IPS DF 6.9 (cell line): ENCODE results near the gene LDLRAD3.
"Not testable (repeated sequence)": the region's sequence is repeated elsewhere in the genome, so short reads cannot be mapped to it uniquely, and the experiment has no call there.

Experiments used
- DNase-seq: peaks from one replicate; pipeline ENCODE4 v3.0.0-alpha.2; 2013; ENCODE audit warnings: low read depth, low spot score
- H3K27ac ChIP-seq: one replicate; pipeline ENCODE4 v1.5.1; 2013; ENCODE audit warnings: low read length, control low read depth
- H3K27me3 ChIP-seq: 2 replicates; pipeline ENCODE4 v1.6.1; 2013; ENCODE audit warnings: mild to moderate bottlenecking, low read length; ENCODE audit not compliant: control insufficient read depth, insufficient read depth
- H3K36me3 ChIP-seq: 2 replicates; pipeline ENCODE4 v1.6.1; 2013; ENCODE audit warnings: low read length; ENCODE audit not compliant: control insufficient read depth, insufficient read depth
- H3K4me1 ChIP-seq: 2 replicates; pipeline ENCODE4 v1.6.1; 2013; ENCODE audit warnings: low read length; ENCODE audit not compliant: control insufficient read depth, insufficient read depth
- H3K4me3 ChIP-seq: 2 replicates; pipeline ENCODE4 v1.5.1; 2013; ENCODE audit warnings: mild to moderate bottlenecking, low read length
- H3K9me3 ChIP-seq: 2 replicates; pipeline ENCODE4 v1.6.1; 2013; ENCODE audit warnings: low read length, inconsistent platforms; ENCODE audit not compliant: control insufficient read depth, insufficient read depth
- WGBS: extraction: QIAGEN DNeasy Blood & Tissue Kit; methylation state at CpG from one replicate; pipeline ENCODE4 v1.1.7; 2013; ENCODE audit warnings: mixed read lengths, missing lambda C conversion rate; ENCODE audit not compliant: insufficient read length, insufficient coverage; 5-methylcytosine and 5-hydroxymethylcytosine counted together

The LDLRAD3 gene

DNA sequence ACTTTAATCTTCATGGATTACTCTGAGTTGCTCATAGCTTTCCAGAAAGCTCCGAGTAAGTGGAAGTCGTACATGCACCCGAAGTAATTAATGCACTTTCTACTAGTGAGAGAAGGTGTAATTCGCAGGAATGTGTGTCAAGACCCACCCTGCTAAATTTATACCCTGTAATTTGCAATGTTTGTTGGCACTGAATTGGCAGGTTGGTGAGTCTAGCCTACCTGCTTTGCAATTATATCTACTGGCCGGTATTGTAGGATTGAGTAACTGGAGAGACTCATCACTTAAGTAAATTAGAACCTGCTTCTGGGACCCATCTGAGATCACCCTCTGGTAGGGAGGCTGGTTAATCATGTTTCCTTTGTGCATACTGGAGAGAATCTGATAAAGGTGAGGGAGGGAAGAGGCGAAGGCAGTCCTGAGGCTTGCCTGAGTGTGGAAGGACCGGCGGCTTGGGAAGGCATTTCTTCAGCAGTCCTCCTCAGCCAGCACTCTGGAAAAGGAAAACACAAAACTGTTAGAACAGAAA lies 63.3 kb downstream of the LDLRAD3 start:
- WGBS = no CpG with 5 or more reads among the region's 8 CpGs
- Histone ChIP-seq H3K27ac (no peak overlapping the region), H3K4me3 (no peak overlapping the region), H3K27me3 (no peaks in the 10 kb centered on the region), H3K4me1 (peaks cover 3% of the 10 kb centered on the region; the same call in 1 of the 2 replicates), H3K36me3 (no peaks in the 10 kb centered on the region), H3K9me3 (no peaks in the 10 kb centered on the region; the same call in 1 of the 2 replicates)
- no peak for DNase-seq

DNA sequence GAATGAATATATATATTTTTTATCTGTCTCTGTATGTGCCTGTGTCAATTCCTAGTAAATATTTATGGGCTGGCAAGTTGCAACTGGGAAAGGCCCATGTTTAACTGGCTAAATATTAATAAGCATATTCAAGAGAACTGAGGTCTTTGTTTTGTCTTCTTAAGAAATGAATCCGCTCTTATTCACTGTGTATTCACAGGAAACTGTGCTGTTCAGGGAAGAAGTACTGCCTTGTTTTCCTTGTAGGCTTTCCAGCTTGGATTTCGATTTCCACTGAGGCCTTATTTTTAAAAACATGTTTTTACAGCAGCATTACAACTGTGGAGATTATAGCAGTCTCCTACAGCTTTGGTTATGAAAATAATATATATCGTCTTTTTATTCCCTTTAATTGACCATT lies 64.7 kb downstream of the LDLRAD3 start:
- DNase-seq = no peak
- Histone ChIP-seq H3K27ac (no peak overlapping the region), H3K4me1 (no peaks in the 10 kb centered on the region), H3K9me3 (no peaks in the 10 kb centered on the region; the same call in 1 of the 2 replicates), H3K4me3 (no peak overlapping the region), H3K27me3 (no peaks in the 10 kb centered on the region), H3K36me3 (no peaks in the 10 kb centered on the region)
- WGBS = no CpG with 5 or more reads among the region's 3 CpGs

DNA sequence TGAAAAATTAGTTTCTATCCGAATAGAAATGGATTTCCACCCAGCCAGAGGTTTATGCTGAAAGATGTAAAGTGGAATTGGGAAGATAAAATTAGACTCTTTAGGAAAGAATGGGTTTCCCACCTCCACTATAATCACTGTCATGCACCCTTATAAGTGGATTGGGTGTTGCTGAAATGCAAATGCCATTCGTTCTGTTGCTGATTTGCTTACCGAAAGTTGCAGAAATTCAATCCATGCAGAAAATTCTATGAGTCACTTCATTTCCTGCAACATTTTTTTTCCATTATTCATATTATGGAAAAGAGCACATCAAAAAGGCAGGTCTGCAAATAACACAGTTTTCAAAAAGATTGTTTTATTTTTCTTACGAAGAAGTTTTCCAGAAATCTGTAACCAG lies 65.6 kb downstream of the LDLRAD3 start:
- Histone ChIP-seq H3K27me3 (no peaks in the 10 kb centered on the region), H3K4me3 (no peak overlapping the region), H3K4me1 (no peaks in the 10 kb centered on the region), H3K27ac (no peak overlapping the region), H3K36me3 (no peaks in the 10 kb centered on the region), H3K9me3 (no peaks in the 10 kb centered on the region; the same call in 1 of the 2 replicates)
- WGBS = no CpG with 5 or more reads among the region's 4 CpGs
- DNase-seq = no peak

DNA sequence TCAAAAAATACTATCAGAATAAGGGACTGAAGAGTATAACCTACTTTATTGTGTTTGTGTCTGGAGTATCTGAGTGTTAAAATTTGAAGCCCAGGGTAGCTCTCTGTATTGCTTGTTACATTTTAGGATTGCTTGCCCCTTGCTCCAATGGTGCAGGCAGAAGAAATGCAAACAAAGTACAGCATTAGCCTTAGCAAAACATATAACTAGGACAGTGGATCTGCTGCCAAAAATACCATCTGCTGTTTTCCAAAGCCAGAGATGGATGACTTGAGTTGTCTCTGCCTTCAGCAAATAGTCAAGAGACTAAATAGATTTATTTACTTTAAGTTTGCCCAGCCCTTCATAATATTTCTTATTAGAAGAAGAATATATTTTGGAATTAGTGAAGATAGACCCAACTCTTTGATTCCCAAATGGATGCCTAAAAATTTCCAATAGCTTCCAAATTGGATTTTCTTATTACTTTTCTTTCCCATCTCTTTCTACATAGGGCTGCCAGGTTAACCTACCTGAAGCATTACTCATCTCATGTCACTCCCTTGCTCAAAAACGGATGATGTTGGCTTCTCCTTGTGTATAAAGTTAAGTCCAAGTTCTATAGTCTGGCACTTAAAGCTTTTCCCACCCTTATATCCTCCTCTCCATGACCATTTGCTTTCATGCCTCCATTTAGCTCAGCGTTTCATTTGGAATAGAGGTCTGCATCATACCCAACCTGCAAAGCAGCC lies 66.3 kb downstream of the LDLRAD3 start:
- Histone ChIP-seq H3K9me3 (no peaks in the 10 kb centered on the region; the same call in 1 of the 2 replicates), H3K36me3 (no peaks in the 10 kb centered on the region), H3K27ac (no peak overlapping the region), H3K4me3 (no peak overlapping the region), H3K27me3 (no peaks in the 10 kb centered on the region), H3K4me1 (no peaks in the 10 kb centered on the region)
- DNase-seq = no peak
- WGBS = no CpG with 5 or more reads among the region's 2 CpGs

DNA sequence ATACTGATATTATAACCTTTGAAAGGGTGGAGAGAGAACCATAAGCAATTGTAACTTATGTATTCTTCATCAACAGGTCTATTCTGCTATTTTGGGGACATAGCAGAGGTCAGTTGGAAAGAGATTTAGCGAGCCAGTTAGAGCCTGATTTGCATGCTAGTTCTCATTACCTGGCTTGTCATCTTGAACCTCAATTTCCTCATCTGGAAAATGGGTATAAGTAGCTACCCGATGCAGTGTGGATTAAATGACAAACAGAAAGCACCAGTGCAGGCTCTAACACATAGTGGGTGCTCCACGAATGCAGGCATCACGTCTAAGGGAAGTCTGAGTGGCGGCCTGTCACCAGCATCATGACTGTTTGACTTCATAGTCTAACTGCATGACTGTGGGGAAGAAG lies 67.7 kb downstream of the LDLRAD3 start:
- H3K4me1 ChIP-seq = no peaks in the 10 kb centered on the region
- no CpG with 5 or more reads among the region's 5 CpGs for WGBS
- no peak for DNase-seq
- H3K27me3 ChIP-seq = no peaks in the 10 kb centered on the region
- H3K9me3 ChIP-seq = no peaks in the 10 kb centered on the region; the same call in 1 of the 2 replicates
- H3K4me3 ChIP-seq = no peak overlapping the region
- no peak overlapping the region for H3K27ac ChIP-seq
- H3K36me3 ChIP-seq = no peaks in the 10 kb centered on the region

DNA sequence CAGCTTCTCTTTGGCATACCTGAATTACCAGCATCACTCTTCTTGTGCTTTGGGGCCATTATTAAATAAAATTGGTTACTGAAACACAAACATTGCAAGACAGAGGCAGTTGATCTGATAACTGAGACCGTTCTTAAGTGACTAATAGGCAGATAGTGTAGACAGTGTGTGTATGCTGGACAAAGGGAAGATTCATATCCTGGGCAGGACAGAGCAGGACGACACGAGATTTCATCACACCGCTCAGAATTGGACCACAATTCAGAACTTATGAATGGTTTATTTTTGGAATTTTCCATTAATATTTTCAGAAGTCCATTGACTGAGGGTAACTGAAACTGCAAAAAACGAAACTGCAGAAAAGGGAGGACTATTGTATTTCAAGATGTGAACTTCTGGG lies 68.6 kb downstream of the LDLRAD3 start:
- DNase-seq = no peak
- Histone ChIP-seq H3K36me3 (no peaks in the 10 kb centered on the region), H3K4me3 (no peak overlapping the region), H3K9me3 (no peaks in the 10 kb centered on the region; the same call in 1 of the 2 replicates), H3K27ac (no peak overlapping the region), H3K27me3 (no peaks in the 10 kb centered on the region), H3K4me1 (no peaks in the 10 kb centered on the region)
- no CpG with 5 or more reads among the region's 5 CpGs for WGBS

DNA sequence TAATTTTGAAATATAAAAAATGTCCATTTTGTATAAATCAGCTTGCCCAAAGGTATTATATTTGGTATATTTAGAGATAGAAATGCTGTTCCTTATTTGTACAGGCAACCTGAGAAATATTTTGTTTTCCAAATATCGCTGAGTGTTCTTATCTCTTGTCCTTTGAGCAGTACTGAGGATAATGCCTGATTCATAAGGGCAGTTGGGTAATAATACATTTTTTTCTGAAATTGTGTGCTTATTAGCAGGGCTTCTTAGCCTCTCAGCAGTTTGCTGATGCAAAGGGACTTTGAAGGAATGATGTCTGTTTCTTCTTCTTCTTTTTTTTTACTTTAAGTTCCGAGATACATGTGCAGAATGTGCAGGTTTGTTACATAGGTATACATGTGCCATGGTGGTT lies 69.1 kb downstream of the LDLRAD3 start:
- no CpG with 5 or more reads among the region's 2 CpGs for WGBS
- no peaks in the 10 kb centered on the region for H3K27me3 ChIP-seq
- H3K36me3 ChIP-seq = no peaks in the 10 kb centered on the region
- no peaks in the 10 kb centered on the region for H3K4me1 ChIP-seq
- no peak for DNase-seq
- no peaks in the 10 kb centered on the region; the same call in 1 of the 2 replicates for H3K9me3 ChIP-seq
- no peak overlapping the region for H3K4me3 ChIP-seq
- no peak overlapping the region for H3K27ac ChIP-seq

DNA sequence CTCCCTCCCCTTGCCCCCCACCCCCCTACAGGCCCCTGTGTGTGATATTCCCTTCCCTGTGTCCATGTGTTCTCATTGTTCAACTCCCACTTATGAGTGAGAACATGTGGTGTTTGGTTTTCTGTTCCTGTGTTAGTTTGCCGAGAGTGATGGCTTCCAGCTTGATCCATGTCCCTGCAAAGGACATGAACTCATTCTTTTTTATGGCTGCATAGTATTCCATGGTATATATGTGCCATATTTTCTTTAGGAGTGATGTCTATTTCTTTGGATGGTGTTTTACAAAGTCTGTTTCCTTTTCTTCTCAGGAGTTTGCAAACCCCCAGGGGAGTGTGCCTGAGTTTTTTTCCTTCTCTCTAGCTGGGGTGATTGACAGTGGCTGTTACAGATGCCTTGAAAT lies 69.6 kb downstream of the LDLRAD3 start:
- H3K36me3 ChIP-seq, H3K27ac ChIP-seq, H3K4me3 ChIP-seq, H3K27me3 ChIP-seq, H3K9me3 ChIP-seq, H3K4me1 ChIP-seq, DNase-seq: not testable (repeated sequence)
- no CpG with 5 or more reads among the region's 1 CpG for WGBS

DNA sequence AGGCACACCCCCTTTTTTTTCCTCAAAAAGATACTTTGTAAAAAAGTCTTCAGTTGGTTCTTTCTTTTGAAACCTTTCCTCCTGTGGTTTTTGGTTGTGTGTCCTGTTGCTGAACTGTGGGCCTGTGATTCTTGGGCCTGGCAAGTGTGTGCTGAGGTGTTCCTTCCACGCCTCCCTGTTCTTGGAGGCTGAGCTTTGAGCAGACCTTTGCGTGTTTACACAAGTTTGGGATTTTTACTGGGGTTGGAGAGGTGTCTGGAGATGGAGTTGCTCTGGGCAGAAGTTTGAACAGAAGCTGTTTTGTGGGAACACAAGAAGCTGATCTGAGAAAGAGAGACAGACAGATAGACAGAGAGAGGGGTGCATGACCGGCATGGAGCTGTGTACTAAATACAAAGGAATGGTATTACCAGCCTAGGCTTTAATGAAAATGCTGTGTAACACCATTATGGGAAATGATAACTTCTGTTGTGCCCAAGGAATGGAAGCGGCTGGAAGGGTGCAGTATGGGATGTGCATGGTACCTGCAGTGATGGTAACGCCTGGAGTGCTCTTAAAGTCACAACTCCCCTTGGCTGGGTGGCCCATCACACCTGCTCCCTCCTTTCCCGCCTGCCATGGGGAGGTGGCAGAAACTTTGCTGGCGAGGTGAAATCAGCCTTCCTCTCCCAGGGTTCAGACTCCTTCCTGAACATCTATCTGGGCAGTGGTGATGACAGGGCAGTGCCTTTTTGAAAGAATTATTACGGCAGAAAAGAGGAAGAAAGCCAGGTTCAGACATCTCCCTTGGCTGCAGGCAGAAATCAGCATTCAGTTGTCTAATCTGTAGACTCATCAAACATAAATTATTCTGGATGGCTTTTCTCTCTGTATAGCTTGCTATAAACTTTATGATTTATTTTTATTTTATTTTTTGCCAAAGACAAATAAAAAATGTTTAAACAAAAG lies 70.4 kb downstream of the LDLRAD3 start:
- Histone ChIP-seq H3K9me3 (no peaks in the 10 kb centered on the region), H3K4me3 (no peak overlapping the region), H3K27ac (no peak overlapping the region), H3K36me3 (no peaks in the 10 kb centered on the region), H3K27me3 (no peaks in the 10 kb centered on the region), H3K4me1 (no peaks in the 10 kb centered on the region)
- no peak for DNase-seq
- no CpG with 5 or more reads among the region's 8 CpGs for WGBS

DNA sequence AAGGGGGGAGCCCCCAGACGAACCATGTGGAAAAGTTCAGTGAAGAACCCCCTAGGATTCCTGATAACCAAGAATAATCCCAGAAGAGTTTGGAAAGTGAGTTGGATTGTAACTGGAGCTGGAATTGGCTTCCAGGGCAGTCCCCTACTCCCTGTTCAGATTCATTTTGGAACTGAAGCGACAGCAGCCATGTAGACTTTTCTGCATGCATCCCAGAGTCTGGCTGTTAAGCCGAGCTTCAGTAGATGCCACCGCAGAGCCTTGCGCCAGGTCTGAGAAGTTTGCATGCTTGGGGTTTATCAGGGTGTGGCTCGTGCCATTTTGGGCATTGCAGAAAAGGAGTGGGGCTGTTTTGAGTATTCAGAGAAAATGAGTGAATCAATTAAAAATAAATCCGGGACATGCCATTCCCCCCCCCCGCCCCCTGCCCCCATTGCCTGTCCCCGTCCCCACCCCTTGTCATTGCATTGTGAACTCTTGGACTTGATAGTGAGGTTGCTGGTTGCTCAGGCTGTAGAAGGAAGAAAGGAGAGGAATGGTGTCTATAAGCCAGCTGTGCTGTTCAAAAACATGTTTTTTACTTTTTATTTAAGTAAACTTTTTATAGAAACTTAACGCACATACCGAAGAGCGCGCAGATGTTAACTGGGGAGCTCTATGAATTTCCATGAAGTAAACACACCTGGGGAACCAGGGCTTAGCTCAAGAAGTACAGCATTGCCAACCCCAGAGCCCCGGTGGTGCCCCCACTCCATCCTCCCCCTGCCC lies 71.2 kb downstream of the LDLRAD3 start:
- no peak overlapping the region for H3K27ac ChIP-seq

More for the DNA sequence above, 71.2 kb downstream of the LDLRAD3 start:
- Histone ChIP-seq H3K4me3 (no peak overlapping the region), H3K9me3 (no peaks in the 10 kb centered on the region), H3K27me3 (no peaks in the 10 kb centered on the region), H3K36me3 (no peaks in the 10 kb centered on the region), H3K4me1 (no peaks in the 10 kb centered on the region)
- no CpG with 5 or more reads among the region's 14 CpGs for WGBS
- DNase-seq = no peak
